Thoracic aorta (tissue), 2 donors: ENCODE data around the gene EME2. TPM values are rescaled to one million over a fixed set of nuclear protein-coding genes. Genes with fewer than 3 reads are reported as not detected.

ENCODE experiments used
- ATAC-seq: fragments of 150-250 bp; one replicate; pipeline ENCODE4 v1.8.0; 2017; ENCODE audit warnings: low read depth; ENCODE audit not compliant: insufficient number of reproducible peaks, low FRiP score
- DNase-seq: peaks from one replicate; pipeline ENCODE4 v3.0.0-alpha.2; 2020; ENCODE audit warnings: low spot score
- H3K27ac ChIP-seq, 2 donors: fragments of 200-600 bp; sonication (generic); 1 replicate in 1 of 2; 2 replicates in 1 of 2; pipeline ENCODE4 v1.5.1; 2016; ENCODE audit warnings: mild to moderate bottlenecking in 2 of 2, moderate library complexity in 2 of 2
- H3K27me3 ChIP-seq: fragments of 200-600 bp; sonication (generic); replicated peaks from 2 replicates; pipeline ENCODE4 v1.6.0; 2016; ENCODE audit warnings: mild to moderate bottlenecking; ENCODE audit not compliant: insufficient read depth
- H3K36me3 ChIP-seq: fragments of 200-600 bp; sonication (generic); one replicate; pipeline ENCODE4 v1.5.1; 2016
- H3K4me1 ChIP-seq, 2 donors: fragments of 200-600 bp; sonication (generic); 1 replicate in 1 of 2; 2 replicates in 1 of 2; pipeline versions ENCODE4 v1.5.1 to v1.6.0; 2016; ENCODE audit warnings: low read depth in 2 of 2, mild to moderate bottlenecking in 1 of 2; ENCODE audit not compliant: control insufficient read depth in 1 of 2
- H3K4me3 ChIP-seq: fragments of 200-600 bp; sonication (generic); 2 replicates; pipeline ENCODE4 v1.5.1; 2016; ENCODE audit warnings: mild to moderate bottlenecking
- H3K9me3 ChIP-seq: fragments of 200-600 bp; sonication (generic); 2 replicates; pipeline ENCODE4 v1.5.1; 2016
- CTCF ChIP-seq: fragments of 200-600 bp; sonication (generic); IDR thresholded peaks from one replicate; pipeline ENCODE4 v1.5.1; 2019; ENCODE audit warnings: antibody characterized with exemption
- total RNA-seq, 2 donors: library from RNA; depleted of rRNA; stranded (reverse); fragments of >200 nt; gene quantifications; one replicate each; pipeline versions ENCODE4 v1.1.0 to v1.2.3, GENCODE V29; 2016

The EME2 gene
- total RNA-seq, 2 donors from 2014 or later: 23.4 to 29.2 TPM

DNA sequence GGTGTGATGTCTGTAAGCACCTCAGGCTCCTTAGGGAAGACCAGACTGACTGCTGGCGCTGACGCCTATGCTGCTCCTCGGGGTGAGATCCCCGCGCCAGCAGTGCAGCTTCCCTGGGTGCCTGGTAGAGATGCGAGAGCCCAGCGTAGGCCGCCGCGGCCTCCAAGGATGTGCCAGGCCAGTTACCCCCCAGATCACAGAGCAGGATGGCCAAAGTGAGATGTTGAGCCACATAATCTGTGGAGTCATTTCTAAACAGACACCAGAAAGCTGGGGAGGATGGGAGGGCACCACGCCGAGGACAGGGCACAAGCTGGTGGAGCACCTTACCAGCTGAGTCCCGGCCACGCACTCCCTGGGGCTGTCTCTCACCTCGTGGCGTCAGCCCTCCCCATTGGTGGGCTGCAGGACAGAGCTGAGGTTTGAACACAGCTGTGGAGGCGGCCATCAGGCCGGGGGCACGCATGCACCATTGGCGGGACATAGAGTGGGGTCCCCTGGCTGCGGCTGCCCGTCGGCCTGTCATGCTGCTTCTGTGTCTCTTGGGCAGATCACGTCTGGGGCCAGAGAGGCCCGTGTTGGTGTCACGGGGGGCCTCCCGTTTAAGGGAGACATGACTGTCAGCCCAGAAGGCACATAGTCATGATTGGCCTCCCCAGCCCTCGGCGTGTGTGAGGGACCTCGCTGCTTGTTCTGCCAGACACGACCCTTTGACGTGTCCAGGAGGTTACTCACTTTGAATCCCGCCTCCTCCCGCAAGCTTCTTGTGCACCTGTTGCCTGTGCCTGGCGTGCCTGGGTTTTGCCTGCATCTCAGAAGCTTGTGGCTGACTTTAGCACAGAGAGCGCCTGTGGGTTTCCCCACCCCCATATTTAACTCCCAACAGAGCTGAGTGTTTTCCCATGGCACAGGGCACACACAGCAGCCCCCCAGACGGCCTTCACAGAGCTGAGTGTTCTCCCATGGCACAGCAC, 44.7 kb upstream of the EME2 start:
- ATAC-seq (no peak), DNase-seq (no peak)
- Histone ChIP-seq H3K36me3 (peaks cover 36% of the 10 kb centered on the region), H3K27ac (no peak overlapping the region), H3K4me1 (peaks cover 5 to 6% of the 10 kb centered on the region in 2 donors), H3K4me3 (no peak overlapping the region), H3K27me3 (no peaks in the 10 kb centered on the region), H3K9me3 (no peaks in the 10 kb centered on the region)
- no peak for TF ChIP-seq CTCF

- Histone ChIP-seq H3K4me1 (no peaks in the 10 kb centered on the region), H3K27ac (no peak overlapping the region), H3K9me3 (no peaks in the 10 kb centered on the region), H3K4me3 (no peak overlapping the region), H3K36me3 (peaks cover 42% of the 10 kb centered on the region), H3K27me3 (no peaks in the 10 kb centered on the region)
- no peak for TF ChIP-seq CTCF
- no peak for DNase-seq
- no peak for ATAC-seq
Observed at GRCh38 chr16:1729026-1729425, 43.6 kb upstream of the EME2 start.

- Histone ChIP-seq H3K27ac (no peak overlapping the region), H3K4me3 (no peak overlapping the region), H3K27me3 (no peaks in the 10 kb centered on the region), H3K36me3 (peaks cover 45% of the 10 kb centered on the region), H3K9me3 (no peaks in the 10 kb centered on the region), H3K4me1 (no peaks in the 10 kb centered on the region)
- DNase-seq (no peak), ATAC-seq (no peak)
- TF ChIP-seq CTCF: no peak
Observed at GRCh38 chr16:1729445-1729844, 43.2 kb upstream of the EME2 start.

DNA sequence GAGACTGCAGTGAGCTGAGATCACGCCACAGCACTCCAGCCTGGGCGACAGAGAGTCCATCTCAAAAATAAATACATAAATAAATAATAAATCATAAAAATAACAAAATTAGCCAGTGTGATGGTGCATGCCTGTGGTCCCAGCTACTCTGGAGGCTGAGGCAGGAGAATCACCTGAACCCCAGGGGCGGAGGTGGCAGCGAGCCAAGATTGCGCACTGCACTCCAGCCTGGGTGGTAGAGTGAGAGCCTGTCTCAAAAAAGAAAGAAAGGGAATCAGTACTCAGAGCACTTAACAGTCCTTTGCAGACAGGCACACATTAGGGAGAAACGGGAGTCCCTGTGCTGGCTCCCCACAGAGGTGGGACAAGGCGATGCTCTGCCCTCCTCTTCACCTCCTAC, 41.5 kb upstream of the EME2 start:
- DNase-seq (no peak), ATAC-seq (no peak)
- no peaks in the 10 kb centered on the region for H3K27me3 ChIP-seq
- no peak for TF ChIP-seq CTCF
- H3K9me3 ChIP-seq: no peaks in the 10 kb centered on the region
- H3K27ac ChIP-seq: no peak overlapping the region
- H3K36me3 ChIP-seq: peaks cover 42% of the 10 kb centered on the region
- H3K4me3 ChIP-seq: no peak overlapping the region
- H3K4me1 ChIP-seq: no peaks in the 10 kb centered on the region

DNA sequence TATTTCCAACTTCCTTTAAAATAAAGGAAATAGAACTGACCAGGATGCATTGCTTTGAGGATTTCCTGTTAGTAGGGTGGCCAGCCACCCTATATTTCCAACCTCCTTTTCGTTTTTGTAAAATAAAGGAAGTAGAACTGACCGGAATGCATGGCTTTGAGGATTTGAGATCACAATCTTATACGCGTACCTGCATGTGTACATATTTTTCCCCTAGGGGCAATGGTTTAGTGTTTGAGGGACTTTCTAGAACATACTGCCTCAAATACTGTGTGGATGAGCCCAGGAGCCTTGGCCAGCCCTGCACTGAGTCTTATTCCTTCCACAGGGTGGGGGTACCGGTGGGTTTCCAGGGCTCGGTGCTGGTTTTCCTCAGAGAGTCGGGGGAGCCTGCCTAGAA, 41.0 kb upstream of the EME2 start:
- ATAC-seq: no peak
- no peak for DNase-seq
- Histone ChIP-seq H3K36me3 (peaks cover 37% of the 10 kb centered on the region), H3K27me3 (no peaks in the 10 kb centered on the region), H3K4me1 (no peaks in the 10 kb centered on the region), H3K9me3 (no peaks in the 10 kb centered on the region), H3K27ac (no peak overlapping the region), H3K4me3 (no peak overlapping the region)
- TF ChIP-seq CTCF: no peak
